ENCODE results near the gene AP1AR. TPM values are rescaled to one million over a fixed set of nuclear protein-coding genes. Genes with fewer than 3 reads are reported as not detected.

The AP1AR gene
- total RNA-seq, 4 donors from 2014 or later, result 15.0 to 20.4 (median 16.6) TPM

- Histone ChIP-seq H3K36me3 (no peaks in the 10 kb centered on the region), H3K4me1 (no peaks in the 10 kb centered on the region), H3K27me3 (no peaks in the 10 kb centered on the region), H3K4me3 (replicated peaks in 1 of 3) (no peak overlapping the region), H3K27ac (no peak overlapping the region), H3K9me3 (no peaks in the 10 kb centered on the region)
- 86 to 89% methylated on average over 3 of the region's 3 CpGs for WGBS, 2 donors
- intact Hi-C loops (cut with DNase I), result no loop called here
- TF ChIP-seq CTCF (IDR thresholded peaks at IDR 0.05), result no peak
- TF ChIP-seq POLR2A (IDR thresholded peaks at IDR 0.05), result no peak
- DNase-seq, result no peak
These were observed 83.9 kb downstream of the AP1AR start for GRCh38 chr4:112315446-112315845.

GRCh38 chr4:112316360-112316759, 84.8 kb downstream of the AP1AR start:
- DNase-seq, result no peak
- 88 to 93% methylated on average over 2 of the region's 2 CpGs for WGBS, 2 donors
- intact Hi-C loops (cut with DNase I), result no loop called here
- Histone ChIP-seq H3K4me1 (no peaks in the 10 kb centered on the region), H3K36me3 (no peaks in the 10 kb centered on the region), H3K27me3 (no peaks in the 10 kb centered on the region), H3K4me3 (replicated peaks in 1 of 3) (no peak overlapping the region), H3K27ac (no peak overlapping the region), H3K9me3 (no peaks in the 10 kb centered on the region)
- no peak for TF ChIP-seq CTCF (IDR thresholded peaks at IDR 0.05)
- no peak for TF ChIP-seq POLR2A (IDR thresholded peaks at IDR 0.05)

- TF ChIP-seq CTCF (IDR thresholded peaks at IDR 0.05) (no peak), POLR2A (IDR thresholded peaks at IDR 0.05) (no peak)
- H3K36me3 ChIP-seq, result no peaks in the 10 kb centered on the region
- intact Hi-C loops (cut with DNase I), result no loop called here
- H3K27ac ChIP-seq, result no peak overlapping the region
- WGBS, 2 donors, result 89 to 94% methylated on average over 5 of the region's 5 CpGs
- peaks cover 0 to 5% of the 10 kb centered on the region in 2 donors for H3K4me1 ChIP-seq
- no peaks in the 10 kb centered on the region for H3K9me3 ChIP-seq
- H3K4me3 ChIP-seq (replicated peaks in 1 of 3), result no peak overlapping the region
- DNase-seq, result no peak
- no peaks in the 10 kb centered on the region for H3K27me3 ChIP-seq
These were observed 86.9 kb downstream of the AP1AR start for GRCh38 chr4:112318239-112319142.

Other genes starting within 250 kb of the AP1AR start
- 1 to 10 TPM; 3.4 to 9.9 (median 5.8) TPM for gene FAM241A, start 86.3 kb upstream of the AP1AR start, total RNA-seq
- gene TIFA, start 54.1 kb downstream of the AP1AR start, total RNA-seq, result 10 to 100 TPM; 18.8 to 26.1 (median 21.0) TPM
- 10 to 100 TPM; 27.9 to 46.2 (median 32.7) TPM for gene ALPK1, start 65.6 kb downstream of the AP1AR start, total RNA-seq